Middle frontal gyrus (tissue), 1 donor: ENCODE data around the gene EFCAB11.

Source experiments
- DNase-seq: peaks from one replicate; pipeline ENCODE4 v3.0.0-alpha.2; 2015; ENCODE audit warnings: low spot score; ENCODE audit errors: extremely low spot score

EFCAB11 gene

GRCh38 chr14:89957376-89957775 lies 2.8 kb upstream of the EFCAB11 start:
- no peak for DNase-seq

- no peak for DNase-seq
Measured at GRCh38 chr14:89956661-89957009, 2.1 kb upstream of the EFCAB11 start.

GRCh38 chr14:89955745-89956660 lies 1.5 kb upstream of the EFCAB11 start, which contains the start of gene TDP1:
Gene TDP1, plus strand, starts transcription at chr14:89955927. Its CDS starts 7,188 bp downstream, at chr14:89963115.
- DNase-seq: peak; percentile 88

- no peak for DNase-seq
Measured at GRCh38 chr14:89955022-89955744, 653 bp upstream of the EFCAB11 start.

GRCh38 chr14:89953602-89954001 lies 928 bp downstream of the EFCAB11 start:
- DNase-seq: no peak

- DNase-seq: no peak
Measured at GRCh38 chr14:89952576-89952975, 2.0 kb downstream of the EFCAB11 start.

- no peak for DNase-seq
Measured at GRCh38 chr14:89947344-89947743, 7.2 kb downstream of the EFCAB11 start.

GRCh38 chr14:89941830-89942377 lies 12.6 kb downstream of the EFCAB11 start:
- DNase-seq: no peak

GRCh38 chr14:89936654-89937185 lies 17.8 kb downstream of the EFCAB11 start:
- DNase-seq: no peak

- no peak for DNase-seq
Measured at GRCh38 chr14:89933002-89933401, 21.5 kb downstream of the EFCAB11 start.

- no peak for DNase-seq
Measured at GRCh38 chr14:89927186-89927865, 27.2 kb downstream of the EFCAB11 start.

- DNase-seq: no peak
Measured at GRCh38 chr14:89926694-89927093, 27.8 kb downstream of the EFCAB11 start.

- DNase-seq: no peak
Measured at GRCh38 chr14:89924268-89924667, 30.3 kb downstream of the EFCAB11 start.

- no peak for DNase-seq
Measured at GRCh38 chr14:89922031-89922907, 32.3 kb downstream of the EFCAB11 start.

GRCh38 chr14:89921346-89921745 lies 33.2 kb downstream of the EFCAB11 start:
- no peak for DNase-seq

GRCh38 chr14:89920056-89920455 lies 34.5 kb downstream of the EFCAB11 start:
- DNase-seq: no peak

- DNase-seq: no peak
Measured at GRCh38 chr14:89918721-89919120, 35.8 kb downstream of the EFCAB11 start.

- DNase-seq: peak; percentile 86
Measured at GRCh38 chr14:89915114-89915878, 39.2 kb downstream of the EFCAB11 start.

- DNase-seq: no peak
Measured at GRCh38 chr14:89912667-89913211, 41.8 kb downstream of the EFCAB11 start.
